GM18505 (cell line): ENCODE results near the gene ZP2.

Source experiments
- ATAC-seq: cut with Tn5 transposase; IDR thresholded peaks from one replicate; pipeline ENCODE4 v1.9.1; 2021; ENCODE audit not compliant: unreplicated experiment
- POLR2A ChIP-seq: IDR thresholded peaks from 4 replicates; pipeline ENCODE4 v1.6.1; 2011; ENCODE audit warnings: borderline replicate concordance; ENCODE audit not compliant: insufficient read depth, insufficient read length; ENCODE audit errors: extremely low read depth

The ZP2 gene

GRCh38 chr16:21169249-21169981 lies 42.0 kb downstream of the ZP2 start:
- ATAC-seq: no peak
- TF ChIP-seq POLR2A: no peak

- no peak for ATAC-seq
- TF ChIP-seq POLR2A: no peak
Observed at GRCh38 chr16:21167929-21168602, 43.3 kb downstream of the ZP2 start.

GRCh38 chr16:21167360-21167759 lies 44.0 kb downstream of the ZP2 start:
- TF ChIP-seq POLR2A: no peak
- ATAC-seq: no peak

- no peak for TF ChIP-seq POLR2A
- no peak for ATAC-seq
Observed at GRCh38 chr16:21166561-21166961, 44.8 kb downstream of the ZP2 start.

GRCh38 chr16:21164521-21165168 lies 46.7 kb downstream of the ZP2 start:
- ATAC-seq: no peak
- no peak for TF ChIP-seq POLR2A

GRCh38 chr16:21163576-21163975 lies 47.8 kb downstream of the ZP2 start:
- no peak for TF ChIP-seq POLR2A
- no peak for ATAC-seq

GRCh38 chr16:21162661-21163151 lies 48.7 kb downstream of the ZP2 start:
- no peak for TF ChIP-seq POLR2A
- ATAC-seq: no peak

GRCh38 chr16:21161211-21161610 lies 50.2 kb downstream of the ZP2 start:
- ATAC-seq: no peak
- TF ChIP-seq POLR2A: no peak

- no peak for TF ChIP-seq POLR2A
- ATAC-seq: no peak
Observed at GRCh38 chr16:21160276-21160675, 51.1 kb downstream of the ZP2 start.

- no peak for TF ChIP-seq POLR2A
- no peak for ATAC-seq
Observed at GRCh38 chr16:21159281-21159951, 52.0 kb downstream of the ZP2 start.

GRCh38 chr16:21158208-21159110 lies 52.9 kb downstream of the ZP2 start, which contains the start of gene LDAF1:
LDAF1 (plus strand) TSS chr16:21158674; CDS start chr16:21161183, 2,509 bp downstream.
- TF ChIP-seq POLR2A: peak; percentile 32
- ATAC-seq: peak; percentile 80

- TF ChIP-seq POLR2A: no peak
- ATAC-seq: no peak
Observed at GRCh38 chr16:21157632-21158031, 53.7 kb downstream of the ZP2 start.
